Vagina (tissue), 2 donors: ENCODE measurements around the gene RNASE9. TPM values are rescaled to one million over a fixed set of nuclear protein-coding genes. Genes with fewer than 3 reads are reported as not detected.
"Not testable (repeated sequence)": the region's sequence is repeated elsewhere in the genome, so short reads cannot be mapped to it uniquely, and the experiment has no call there.

Experiments used
- DNase-seq, 2 donors: peaks; one replicate each; pipeline ENCODE4 v3.0.0-alpha.2; 2017; ENCODE audit errors: extremely low spot score in 2 of 2
- H3K27ac ChIP-seq: fragments of 200-600 bp; sonication (generic); one replicate; pipeline ENCODE4 v1.5.1; 2019
- H3K27me3 ChIP-seq: fragments of 200-600 bp; sonication (generic); one replicate; pipeline ENCODE4 v1.5.1; 2019
- H3K36me3 ChIP-seq, 2 donors: fragments of 200-600 bp; sonication (generic); one replicate each; pipeline ENCODE4 v1.5.1; 2017 to 2019
- H3K4me1 ChIP-seq: fragments of 200-600 bp; sonication (generic); one replicate; pipeline ENCODE4 v1.5.1; 2019
- H3K4me3 ChIP-seq, 2 donors: fragments of 200-600 bp; sonication (generic); 1 replicate in 1 of 2; 2 replicates in 1 of 2; pipeline ENCODE4 v1.5.1; 2016 to 2019
- H3K9me3 ChIP-seq: fragments of 200-600 bp; sonication (generic); one replicate; pipeline ENCODE4 v1.5.1; 2019
- CTCF ChIP-seq, 3 experiments: fragments of 450-650 bp in 2 of 3; fragments of 200-600 bp in 1 of 3; sonication (generic) in 1 of 3; IDR thresholded peaks; one replicate each; pipeline ENCODE4 v1.5.1; 2017 to 2019; ENCODE audit warnings: antibody characterized with exemption in 3 of 3, mild to moderate bottlenecking in 2 of 3, moderate library complexity in 2 of 3
- POLR2A ChIP-seq, 2 donors: fragments of 450-650 bp; IDR thresholded peaks; one replicate each; pipeline ENCODE4 v1.6.1; 2017; ENCODE audit warnings: antibody characterized with exemption in 2 of 2, mild to moderate bottlenecking in 2 of 2, moderate library complexity in 2 of 2
- POLR2AphosphoS5 ChIP-seq, 2 donors: sonication (generic); formaldehyde crosslinking; IDR thresholded peaks; one replicate each; pipeline ENCODE4 v1.9.0; 2017; ENCODE audit warnings: antibody characterized with exemption in 2 of 2, mild to moderate bottlenecking in 2 of 2, low read depth in 1 of 2; ENCODE audit not compliant: insufficient read depth in 1 of 2
- intact Hi-C: fragments of 100-400 bp; cut with DNase I; formaldehyde crosslinking; loops from one replicate; pipeline ENCODE4 v1.15.1; 2023
- total RNA-seq: library from RNA; depleted of rRNA; stranded (reverse); fragments of >200 nt; gene quantifications from one replicate; pipeline ENCODE4 v1.2.3, GENCODE V29; 2016

Gene RNASE9
- total RNA-seq, 1 donor from 2014 or later = not detected

GRCh38 chr14:20583908-20584307, 23.1 kb upstream of the RNASE9 start:
- Histone ChIP-seq H3K27ac (no peak overlapping the region), H3K4me3 (no peak overlapping the region), H3K36me3 (no peaks in the 10 kb centered on the region), H3K4me1 (no peaks in the 10 kb centered on the region), H3K27me3 (no peaks in the 10 kb centered on the region), H3K9me3 (no peaks in the 10 kb centered on the region)
- intact Hi-C loops = no loop called here
- DNase-seq = no peak
- TF ChIP-seq CTCF (IDR thresholded peaks at IDR 0.05) (no peak), POLR2AphosphoS5 (IDR thresholded peaks at IDR 0.05; ENCODE audit: insufficient read depth in 1 of 2, low read depth in 1 of 2) (no peak), POLR2A (IDR thresholded peaks at IDR 0.05) (no peak)

GRCh38 chr14:20583142-20583541, 22.3 kb upstream of the RNASE9 start:
- no peak overlapping the region for H3K27ac ChIP-seq

GRCh38 chr14:20580242-20580641, 19.4 kb upstream of the RNASE9 start:
- intact Hi-C loops = no loop called here
- no peak for DNase-seq

More at GRCh38 chr14:20583142-20583541, 22.3 kb upstream of the RNASE9 start:
- Histone ChIP-seq H3K27me3 (no peaks in the 10 kb centered on the region), H3K9me3 (no peaks in the 10 kb centered on the region), H3K4me3 (no peak overlapping the region), H3K4me1 (no peaks in the 10 kb centered on the region), H3K36me3 (no peaks in the 10 kb centered on the region)
- no peak for DNase-seq
- TF ChIP-seq POLR2A (IDR thresholded peaks at IDR 0.05) (no peak), CTCF (IDR thresholded peaks at IDR 0.05) (no peak), POLR2AphosphoS5 (IDR thresholded peaks at IDR 0.05; ENCODE audit: insufficient read depth in 1 of 2, low read depth in 1 of 2) (no peak)
- intact Hi-C loops = no loop called here

GRCh38 chr14:20578784-20579502, 18.1 kb upstream of the RNASE9 start:
- Histone ChIP-seq H3K27me3 (no peaks in the 10 kb centered on the region), H3K36me3 (no peaks in the 10 kb centered on the region), H3K4me1 (no peaks in the 10 kb centered on the region), H3K9me3 (no peaks in the 10 kb centered on the region), H3K4me3 (no peak overlapping the region), H3K27ac (no peak overlapping the region)
- intact Hi-C loops = no loop called here
- TF ChIP-seq POLR2A (IDR thresholded peaks at IDR 0.05) (no peak), CTCF (IDR thresholded peaks at IDR 0.05) (no peak), POLR2AphosphoS5 (IDR thresholded peaks at IDR 0.05; ENCODE audit: insufficient read depth in 1 of 2, low read depth in 1 of 2) (no peak)
- no peak for DNase-seq

More at GRCh38 chr14:20580242-20580641, 19.4 kb upstream of the RNASE9 start:
- no peaks in the 10 kb centered on the region for H3K36me3 ChIP-seq
- no peaks in the 10 kb centered on the region for H3K27me3 ChIP-seq
- no peak for TF ChIP-seq POLR2A (IDR thresholded peaks at IDR 0.05)
- no peaks in the 10 kb centered on the region for H3K9me3 ChIP-seq
- no peak overlapping the region for H3K4me3 ChIP-seq
- no peaks in the 10 kb centered on the region for H3K4me1 ChIP-seq
- no peak overlapping the region for H3K27ac ChIP-seq

GRCh38 chr14:20578325-20578724, 17.5 kb upstream of the RNASE9 start:
- no peak overlapping the region for H3K4me3 ChIP-seq
- H3K4me1 ChIP-seq = no peaks in the 10 kb centered on the region
- H3K36me3 ChIP-seq = no peaks in the 10 kb centered on the region
- H3K9me3 ChIP-seq = no peaks in the 10 kb centered on the region
- intact Hi-C loops = no loop called here
- no peak overlapping the region for H3K27ac ChIP-seq
- DNase-seq = no peak
- H3K27me3 ChIP-seq = no peaks in the 10 kb centered on the region
- TF ChIP-seq POLR2A (IDR thresholded peaks at IDR 0.05) (no peak), CTCF (IDR thresholded peaks at IDR 0.05) (no peak), POLR2AphosphoS5 (IDR thresholded peaks at IDR 0.05; ENCODE audit: insufficient read depth in 1 of 2, low read depth in 1 of 2) (no peak)

- intact Hi-C loops, DNase-seq, H3K27ac ChIP-seq, H3K9me3 ChIP-seq, H3K4me3 ChIP-seq, H3K27me3 ChIP-seq, H3K4me1 ChIP-seq, H3K36me3 ChIP-seq: not testable (repeated sequence)
Measured at GRCh38 chr14:20572382-20572990, 11.6 kb upstream of the RNASE9 start.

- DNase-seq, intact Hi-C loops: not testable (repeated sequence)
Measured at GRCh38 chr14:20570720-20571119, 9.9 kb upstream of the RNASE9 start.

GRCh38 chr14:20569865-20570264, 9.0 kb upstream of the RNASE9 start:
- H3K27ac ChIP-seq, H3K27me3 ChIP-seq, intact Hi-C loops, H3K36me3 ChIP-seq, H3K4me1 ChIP-seq, H3K9me3 ChIP-seq, H3K4me3 ChIP-seq, DNase-seq: not testable (repeated sequence)

More at GRCh38 chr14:20570720-20571119, 9.9 kb upstream of the RNASE9 start:
- not testable (repeated sequence) for H3K36me3 ChIP-seq, H3K27me3 ChIP-seq, H3K9me3 ChIP-seq, H3K4me3 ChIP-seq, H3K4me1 ChIP-seq, H3K27ac ChIP-seq
